IPS DF 4.7 (cell line): ENCODE measurements around the gene BANF2.

Experiments
- DNase-seq: peaks from one replicate; pipeline ENCODE4 v3.0.0-alpha.2; 2013; ENCODE audit warnings: low spot score; ENCODE audit errors: extremely low read depth

BANF2 gene

GRCh38 chr20:17708675-17709360 lies 9.1 kb downstream of the BANF2 start:
- no peak for DNase-seq

DNA sequence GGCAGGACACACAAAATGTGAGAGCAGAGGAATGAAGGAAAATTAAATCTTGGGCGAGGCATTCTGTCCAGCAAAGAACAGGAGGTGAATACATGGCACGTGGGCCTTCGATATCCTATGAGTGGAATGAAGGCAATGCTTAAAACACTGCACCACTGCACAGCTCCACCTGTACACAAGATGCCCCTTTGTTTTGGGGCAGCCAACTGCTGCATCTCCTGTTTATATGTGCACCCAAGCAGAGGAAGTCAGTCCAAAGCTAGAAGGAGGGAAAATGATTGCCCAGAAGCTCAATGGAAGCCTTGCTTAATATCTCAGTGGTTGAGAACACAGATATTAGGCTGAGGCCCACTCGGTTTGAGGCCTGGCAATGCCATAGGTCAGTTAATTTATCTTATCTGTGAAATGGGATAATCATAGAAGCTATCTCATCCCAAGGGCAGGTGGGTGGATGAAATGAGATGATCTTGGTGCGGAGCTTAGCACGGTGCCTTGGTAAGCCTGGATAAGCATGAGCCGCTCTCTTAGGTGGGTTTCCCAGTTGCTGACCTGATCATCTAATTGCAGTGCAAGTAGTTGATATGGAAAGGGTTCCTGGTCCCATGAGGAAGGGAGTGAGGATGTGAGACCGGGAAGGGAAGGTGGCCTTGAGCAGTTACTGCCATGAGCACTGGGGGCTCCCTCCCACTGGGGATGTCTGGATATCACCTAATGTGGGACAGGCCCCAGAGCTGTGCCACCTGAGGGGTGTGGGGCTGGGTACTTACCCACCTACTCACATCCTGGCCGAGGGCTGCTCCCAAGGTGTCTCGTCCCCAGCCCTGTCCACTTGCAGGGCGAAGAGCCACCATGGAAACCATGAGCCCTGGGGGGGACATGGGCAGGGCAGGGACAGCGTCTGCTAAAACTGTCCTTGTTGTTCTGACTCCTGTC lies 9.9 kb downstream of the BANF2 start:
- DNase-seq, result no peak

GRCh38 chr20:17710379-17711266 lies 10.9 kb downstream of the BANF2 start:
- no peak for DNase-seq

DNA sequence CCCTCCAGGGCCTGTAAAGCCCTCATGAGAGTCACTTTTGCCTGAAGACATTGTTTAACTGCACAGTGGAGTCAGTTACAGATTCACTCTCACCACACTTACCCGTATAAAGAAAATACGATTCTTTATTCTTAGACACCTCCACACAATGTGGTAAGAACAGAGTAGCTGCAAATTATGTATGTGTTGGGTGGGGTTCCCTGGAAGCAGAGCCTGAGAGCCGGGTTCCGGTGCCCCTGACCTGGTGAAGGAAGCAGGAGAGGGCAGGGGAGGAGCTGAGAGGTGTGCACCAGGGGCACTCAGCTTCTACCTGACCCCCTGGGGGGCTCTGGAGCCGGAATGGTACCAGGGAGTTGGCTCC lies 11.5 kb downstream of the BANF2 start:
- DNase-seq, result no peak

DNA sequence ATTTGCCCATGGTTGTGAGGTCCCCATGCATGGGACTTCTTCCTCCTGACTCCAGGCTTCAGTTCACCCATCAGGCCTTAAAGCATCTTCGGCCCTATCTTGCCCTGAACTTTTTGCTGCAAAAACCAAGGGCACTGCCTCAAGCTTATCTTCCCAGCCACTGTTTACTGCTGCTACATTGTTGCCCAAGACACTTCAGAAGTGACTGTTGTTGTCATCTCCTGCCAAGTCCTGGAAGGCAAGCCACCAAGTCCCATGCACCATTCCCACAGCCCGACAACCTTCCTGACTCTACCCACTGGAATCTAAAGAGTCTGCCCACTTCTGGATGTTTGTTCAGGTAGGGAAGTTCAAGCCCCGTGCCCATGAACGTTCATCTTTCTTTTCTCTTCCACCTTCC lies 12.4 kb downstream of the BANF2 start:
- no peak for DNase-seq

DNA sequence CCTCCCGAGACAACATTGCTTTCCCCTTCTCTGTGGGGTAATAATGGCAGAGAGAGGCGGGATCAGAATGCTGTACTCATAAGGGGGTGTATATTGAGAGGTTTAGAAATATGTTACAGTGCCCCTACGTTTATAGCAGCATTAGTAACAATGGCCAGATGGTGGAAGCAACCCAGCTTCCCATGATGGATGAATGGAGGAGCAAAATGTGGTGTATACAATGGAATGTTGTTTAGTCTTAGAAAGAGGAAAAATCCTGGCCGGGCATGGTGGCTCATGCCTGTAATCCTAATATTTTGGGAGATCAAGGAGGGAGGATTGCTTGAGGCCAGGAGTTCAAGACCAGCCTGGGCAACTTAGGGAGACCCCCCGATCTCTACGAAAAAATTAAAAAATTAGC lies 12.9 kb downstream of the BANF2 start:
- DNase-seq, result no peak

DNA sequence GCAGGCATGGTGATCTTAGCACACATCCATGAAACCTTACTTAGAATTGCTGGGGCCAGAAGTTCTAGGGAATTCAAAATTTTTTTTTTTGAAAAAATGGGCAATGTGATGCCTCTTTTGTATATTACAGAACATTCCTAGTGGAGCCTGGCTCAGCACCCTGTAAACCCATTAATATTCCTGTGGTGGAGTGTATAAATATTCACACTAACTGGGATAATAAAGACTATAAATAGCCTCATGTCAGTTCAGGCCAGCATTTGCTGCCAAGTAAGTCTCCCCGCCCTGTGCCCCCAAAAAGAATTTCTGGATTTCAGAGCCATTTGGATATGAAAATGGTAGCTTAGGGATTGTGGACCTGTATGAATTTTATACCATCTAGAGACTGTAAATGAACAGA lies 14.8 kb downstream of the BANF2 start:
- DNase-seq, result no peak

GRCh38 chr20:17715075-17715474 lies 15.3 kb downstream of the BANF2 start:
- no peak for DNase-seq

DNA sequence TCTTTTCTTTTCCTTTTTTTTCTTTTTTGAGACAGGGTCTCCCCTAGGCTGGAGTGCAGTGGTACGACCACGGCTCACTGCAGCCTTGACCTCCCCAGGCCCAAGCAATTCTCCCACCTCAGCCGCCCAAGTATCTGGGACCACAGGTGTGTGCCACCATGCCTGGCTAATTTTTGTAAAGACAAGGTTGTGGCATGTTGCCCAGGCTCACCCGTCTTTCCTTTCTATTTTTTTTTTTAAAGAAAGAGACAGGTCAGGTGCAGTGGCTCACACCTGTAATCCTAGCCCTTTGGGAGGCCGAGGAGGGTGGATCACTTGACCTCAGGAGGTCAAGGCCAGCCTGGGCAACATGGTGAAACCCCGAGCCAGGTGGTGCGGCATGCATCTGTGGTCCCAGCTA lies 16.6 kb downstream of the BANF2 start:
- DNase-seq, result no peak

DNA sequence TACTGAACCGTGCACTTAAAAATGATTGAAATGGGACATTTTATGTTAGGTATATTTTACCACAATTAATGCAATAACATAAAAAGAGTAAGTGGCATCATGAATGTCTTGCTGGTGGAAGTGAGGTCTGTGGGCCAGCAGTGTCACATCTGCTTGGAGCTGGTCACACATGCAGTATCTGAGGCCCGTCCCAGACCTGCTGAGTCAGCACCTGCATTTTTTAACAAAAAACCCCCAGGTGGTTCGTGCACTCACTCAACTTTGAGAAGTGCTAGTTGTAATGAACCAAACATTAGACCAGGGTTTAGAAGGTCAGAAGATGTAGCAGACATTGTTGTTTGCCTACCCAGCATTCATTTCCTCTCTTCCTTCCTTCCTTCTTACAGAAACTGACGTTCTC lies 21.0 kb downstream of the BANF2 start:
- DNase-seq, result no peak

DNA sequence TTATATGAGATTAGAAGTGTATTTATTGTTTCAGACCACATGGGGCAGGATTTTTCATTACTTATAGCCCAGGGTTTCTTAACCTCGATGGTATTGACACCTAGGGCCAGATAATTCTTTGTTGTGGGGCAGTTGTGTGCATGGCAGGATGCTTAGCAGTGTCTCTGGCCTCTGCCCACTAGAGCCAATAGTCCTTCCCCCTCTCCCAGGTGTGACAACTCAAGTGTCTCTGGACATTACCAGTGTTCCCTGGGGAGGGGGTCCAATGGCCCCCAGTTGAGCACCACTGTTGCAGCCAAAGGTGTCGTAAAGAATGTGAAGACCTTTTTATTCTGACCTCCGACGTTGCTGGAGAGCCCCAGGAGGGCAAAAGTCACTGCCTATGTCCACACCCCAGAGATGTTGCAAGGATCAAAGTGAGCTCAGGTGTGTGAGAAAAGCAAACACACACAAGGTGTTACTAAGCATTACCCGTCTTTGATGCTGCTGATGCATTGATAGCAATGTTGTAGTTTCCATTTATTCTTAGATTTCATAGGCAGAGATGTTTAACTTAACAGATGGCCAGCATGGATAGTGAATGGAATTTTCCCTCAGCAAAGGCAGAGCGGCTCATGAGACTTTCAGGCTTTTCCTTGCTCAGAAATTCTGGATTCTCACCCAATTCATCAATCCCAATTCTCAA lies 22.2 kb downstream of the BANF2 start:
- DNase-seq, result no peak

GRCh38 chr20:17722493-17723300 lies 22.9 kb downstream of the BANF2 start:
- no peak for DNase-seq

- DNase-seq, result no peak
These were observed 23.5 kb downstream of the BANF2 start for GRCh38 chr20:17723301-17723691.

DNA sequence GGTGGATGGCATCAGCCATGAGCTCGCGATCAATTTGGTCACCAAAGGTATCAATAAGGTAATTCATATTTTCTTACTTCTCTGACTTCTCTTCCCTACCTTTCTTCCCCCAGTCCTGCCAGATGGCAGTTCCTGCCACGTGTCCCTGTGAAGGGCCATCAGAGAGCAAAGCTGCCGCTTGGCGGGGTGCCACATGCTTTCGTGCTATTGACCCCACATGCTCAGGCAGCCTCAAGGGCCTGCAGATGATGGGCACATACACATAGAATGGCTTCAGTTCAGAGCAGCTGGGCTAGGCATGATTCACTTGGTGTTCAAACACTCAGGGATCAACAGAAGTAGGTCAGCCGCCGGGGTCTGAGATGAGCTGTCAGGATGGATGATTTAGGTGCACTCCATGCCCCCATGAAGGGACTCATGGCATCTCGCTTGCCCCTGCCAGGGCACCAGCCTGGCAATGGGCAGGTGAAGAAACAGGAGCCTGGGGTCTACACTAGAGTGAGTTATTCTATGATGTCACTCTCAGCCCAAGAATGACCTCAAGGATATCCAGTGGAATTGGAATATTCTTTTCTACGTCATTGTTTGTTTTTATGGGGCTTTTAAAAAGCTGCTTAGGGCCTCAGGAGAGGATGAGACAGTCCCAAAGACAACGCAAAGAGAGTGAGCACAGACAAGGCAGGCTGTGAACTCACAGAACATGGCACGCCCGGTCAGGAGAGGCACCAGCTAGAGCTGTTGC lies 25.5 kb downstream of the BANF2 start:
- no peak for DNase-seq

GRCh38 chr20:17726902-17727301 lies 27.1 kb downstream of the BANF2 start:
- DNase-seq, result no peak

- no peak for DNase-seq
These were observed 27.6 kb downstream of the BANF2 start for GRCh38 chr20:17727351-17727750.

- no peak for DNase-seq
These were observed 28.3 kb downstream of the BANF2 start for GRCh38 chr20:17728074-17728473.

DNA sequence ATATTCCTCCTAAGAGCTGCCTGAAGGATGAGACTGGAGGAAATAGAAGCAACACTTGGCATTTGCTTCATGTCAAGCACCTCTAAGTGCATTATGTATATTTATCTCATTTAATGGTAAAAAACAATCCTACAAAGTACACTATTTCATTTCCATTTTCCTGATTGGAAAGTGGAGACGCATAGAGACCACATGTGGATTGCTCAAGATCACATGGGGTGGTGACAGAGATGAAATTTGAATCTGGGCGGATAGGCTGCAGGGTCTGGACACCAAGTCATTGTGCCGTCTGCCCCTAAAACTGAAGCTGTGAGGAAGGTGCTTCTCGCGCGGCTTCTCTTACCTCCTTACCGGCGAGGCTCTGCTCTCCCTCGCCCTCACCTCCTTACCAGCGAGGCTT lies 30.3 kb downstream of the BANF2 start:
- no peak for DNase-seq

DNA sequence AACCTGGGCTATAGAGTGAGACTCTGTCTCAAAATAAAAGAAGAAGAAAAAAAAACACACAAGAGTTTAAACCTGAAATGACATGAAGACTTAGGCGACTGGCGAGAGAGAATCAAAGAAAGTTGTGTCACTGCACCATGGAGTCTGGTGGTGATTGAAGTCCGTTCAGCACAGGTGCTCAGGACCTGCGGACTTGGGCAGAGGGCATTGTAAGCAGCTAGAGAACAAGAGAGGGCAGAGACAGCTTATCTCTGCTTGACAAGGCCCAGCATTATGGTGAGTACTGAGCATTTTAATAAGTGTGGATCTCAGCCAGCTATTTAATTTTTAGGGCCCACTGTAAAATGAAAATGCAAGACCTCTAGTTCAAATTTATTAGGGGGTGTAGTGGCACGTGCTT lies 31.5 kb downstream of the BANF2 start:
- DNase-seq, result no peak
